PC-3 (cell line): ENCODE results near the gene PLEKHH2. TPM values are rescaled to one million over a fixed set of nuclear protein-coding genes. Genes with fewer than 3 reads are reported as not detected.

Experiments used
- ATAC-seq: fragments of 200-7000 bp; cut with Tn5 transposase; 2 replicates; pipeline ENCODE4 v1.9.1; 2020; ENCODE audit warnings: mild to moderate bottlenecking, moderate library complexity
- BruUV-seq: library from RNA; stranded (reverse); fragments of 400-500 nt; replicated peaks from 2 replicates; lab custom pipeline; 2021; lab: Mats Ljungman, UMichigan
- CTCF ChIA-PET: fragments of 300-600 bp; sonication (Branson Sonifier 250); formaldehyde crosslinking; loops from one replicate; lab custom pipeline; 2022; ENCODE audit warnings: antibody characterized with exemption; lab: Charles Lee
- POLR2A ChIA-PET: fragments of 300-600 bp; sonication (Branson Sonifier 250); formaldehyde crosslinking; loops from one replicate; lab custom pipeline; 2022; ENCODE audit warnings: antibody characterized with exemption; ENCODE audit not compliant: unreplicated experiment; lab: Charles Lee
- DNase-seq: peaks from one replicate; pipeline ENCODE4 v3.0.0-alpha.2; 2015
- H2AFZ ChIP-seq: fragments of 300-600 bp; sonication (generic); 2 replicates; pipeline ENCODE4 v1.6.0; 2016; ENCODE audit warnings: antibody characterized with exemption, low read length
- H3F3A ChIP-seq: fragments of 300-600 bp; sonication (generic); one replicate; pipeline ENCODE4 v1.6.0; 2017; ENCODE audit warnings: antibody characterized with exemption, low read length, control low read depth, mild to moderate bottlenecking; ENCODE audit not compliant: unreplicated experiment
- H3K27ac ChIP-seq: fragments of 300-600 bp; sonication (generic); 2 replicates; pipeline ENCODE4 v1.5.1; 2016; ENCODE audit warnings: mild to moderate bottlenecking, low read length
- H3K27me3 ChIP-seq: fragments of 300-600 bp; sonication (generic); 2 replicates; pipeline ENCODE4 v1.6.1; 2016; ENCODE audit warnings: low read length, mixed read lengths
- H3K36me3 ChIP-seq: fragments of 300-600 bp; sonication (generic); 2 replicates; pipeline ENCODE4 v1.6.1; 2016; ENCODE audit warnings: low read depth, mixed run types, low read length, mixed read lengths
- H3K4me1 ChIP-seq: fragments of 300-600 bp; sonication (generic); 2 replicates; pipeline ENCODE4 v1.5.1; 2016; ENCODE audit warnings: low read length; ENCODE audit not compliant: insufficient read depth
- H3K4me2 ChIP-seq: fragments of 300-600 bp; sonication (generic); 2 replicates; pipeline ENCODE4 v1.6.0; 2016; ENCODE audit warnings: low read length
- H3K4me3 ChIP-seq: fragments of 300-600 bp; sonication (generic); 2 replicates; pipeline ENCODE4 v1.5.1; 2016; ENCODE audit warnings: mild to moderate bottlenecking, low read length, mixed read lengths
- H3K79me2 ChIP-seq: fragments of 300-600 bp; sonication (generic); 2 replicates; pipeline ENCODE4 v1.6.1; 2017; ENCODE audit warnings: low read length, mixed read lengths
- H3K9ac ChIP-seq: fragments of 300-600 bp; sonication (generic); 2 replicates; pipeline ENCODE4 v1.6.0; 2016; ENCODE audit warnings: mild to moderate bottlenecking, low read length
- H3K9me2 ChIP-seq: fragments of 300-600 bp; sonication (generic); replicated peaks from 2 replicates; pipeline ENCODE4 v1.6.1; 2016; ENCODE audit warnings: mixed run types, low read length, mixed read lengths
- H3K9me3 ChIP-seq: fragments of 300-600 bp; sonication (generic); 2 replicates; pipeline ENCODE4 v1.6.1; 2016; ENCODE audit warnings: low read length, mixed read lengths
- H4K20me1 ChIP-seq: fragments of 300-600 bp; sonication (generic); 2 replicates; pipeline ENCODE4 v1.6.1; 2016; ENCODE audit warnings: low read length, mixed read lengths
- CTCF ChIP-seq: fragments of 300-600 bp; sonication (generic); conservative IDR thresholded peaks from 2 replicates; pipeline ENCODE4 v1.5.1; 2017; ENCODE audit warnings: antibody characterized with exemption, low read depth, mild to moderate bottlenecking, low read length
- EZH2 ChIP-seq: fragments of 300-600 bp; sonication (generic); IDR thresholded peaks from one replicate; pipeline ENCODE4 v1.6.1; 2017; ENCODE audit warnings: antibody characterized with exemption, mild to moderate bottlenecking, low read length; ENCODE audit not compliant: unreplicated experiment
- EZH2phosphoT487 ChIP-seq: fragments of 300-600 bp; sonication (generic); IDR thresholded peaks from 2 replicates; pipeline ENCODE4 v1.6.1; 2018; ENCODE audit warnings: mild to moderate bottlenecking, antibody characterized with exemption, low read length, borderline replicate concordance
- intact Hi-C: fragments of 100-400 bp; cut with micrococcal nuclease; formaldehyde crosslinking; loops from 2 replicates; pipeline ENCODE4 v1.9.0; 2023
- total RNA-seq: library from RNA; depleted of rRNA; stranded (reverse); fragments of >200 nt; gene quantifications from 2 replicates; pipeline ENCODE4 v1.2.3, GENCODE V29; 2014

The PLEKHH2 gene
- total RNA-seq, 1 experiment from 2014 or later = 1.9 TPM

- ChIA-PET CTCF (no interaction called here), POLR2A (interaction anchor here (0.6 kb wide), 1 partner anchor 360 kb away, joined by 6 read pairs; no protein-coding TSS in a partner anchor)
- TF ChIP-seq EZH2phosphoT487 (no peak), CTCF (no peak), EZH2 (no peak)
- no peaks in the 10 kb centered on the region for H3K79me2 ChIP-seq
- H3K27me3 ChIP-seq = no peaks in the 10 kb centered on the region
- no peak overlapping the region for H3K9ac ChIP-seq
- H3F3A ChIP-seq = no peaks in the 10 kb centered on the region
- no peaks in the 10 kb centered on the region for H3K36me3 ChIP-seq
- no peaks in the 10 kb centered on the region for H3K4me1 ChIP-seq
- no peak for ATAC-seq
- H3K27ac ChIP-seq = no peak overlapping the region
- no peak overlapping the region for H3K4me2 ChIP-seq
- no peak overlapping the region for H3K4me3 ChIP-seq
- BruUV-seq = no TSS peak
- no peaks in the 10 kb centered on the region for H4K20me1 ChIP-seq
- DNase-seq = no peak
- intact Hi-C loops = no loop called here
- no peaks in the 10 kb centered on the region for H3K9me2 ChIP-seq
- H3K9me3 ChIP-seq = no peaks in the 10 kb centered on the region
- H2AFZ ChIP-seq = no peak overlapping the region
Measured at GRCh38 chr2:43796206-43796605, 159.1 kb downstream of the PLEKHH2 start.

GRCh38 chr2:43798300-43798699 lies 161.2 kb downstream of the PLEKHH2 start:
- TF ChIP-seq CTCF (peak; percentile 55), EZH2phosphoT487 (no peak), EZH2 (no peak)
- Histone ChIP-seq H3K4me1 (no peaks in the 10 kb centered on the region), H3K4me2 (no peak overlapping the region), H3K9ac (no peak overlapping the region), H3F3A (no peaks in the 10 kb centered on the region), H4K20me1 (no peaks in the 10 kb centered on the region), H3K27ac (no peak overlapping the region), H3K36me3 (no peaks in the 10 kb centered on the region), H3K4me3 (no peak overlapping the region), H3K9me3 (no peaks in the 10 kb centered on the region), H3K79me2 (no peaks in the 10 kb centered on the region), H3K27me3 (no peaks in the 10 kb centered on the region), H2AFZ (no peak overlapping the region), H3K9me2 (no peaks in the 10 kb centered on the region)
- BruUV-seq = no TSS peak
- ChIA-PET CTCF (no interaction called here), POLR2A (interaction anchor here (0.6 kb wide), 1 partner anchor 206 kb away, joined by 6 read pairs; no protein-coding TSS in a partner anchor)
- ATAC-seq (no peak), DNase-seq (peak; percentile 29)
- intact Hi-C loops = no loop called here

- H3K9me2 ChIP-seq = no peaks in the 10 kb centered on the region
- no peaks in the 10 kb centered on the region for H3K9me3 ChIP-seq
- H2AFZ ChIP-seq = no peak overlapping the region
- CTCF ChIA-PET = no interaction called here
- H3K4me3 ChIP-seq = no peak overlapping the region
- ATAC-seq = no peak
- H3K27ac ChIP-seq = no peak overlapping the region
- no peaks in the 10 kb centered on the region for H3K4me1 ChIP-seq
- H3K9ac ChIP-seq = no peak overlapping the region
- POLR2A ChIA-PET = no interaction called here
- no peak for DNase-seq
- no peaks in the 10 kb centered on the region for H3K27me3 ChIP-seq
- H3F3A ChIP-seq = no peaks in the 10 kb centered on the region
- H4K20me1 ChIP-seq = no peaks in the 10 kb centered on the region
- no peaks in the 10 kb centered on the region for H3K36me3 ChIP-seq
- no peak overlapping the region for H3K4me2 ChIP-seq
- no peak for TF ChIP-seq EZH2phosphoT487
- TF ChIP-seq EZH2 = no peak
- TF ChIP-seq CTCF = no peak
- no peaks in the 10 kb centered on the region for H3K79me2 ChIP-seq
- BruUV-seq = no TSS peak
- intact Hi-C loops = no loop called here
Measured at GRCh38 chr2:43800894-43801293, 163.8 kb downstream of the PLEKHH2 start.
